H1 (cell line): ENCODE results near the gene RCE1. TPM values are rescaled to one million over a fixed set of nuclear protein-coding genes. Genes with fewer than 3 reads are reported as not detected.

ENCODE experiments used
- CTCF ChIA-PET: fragments of 300-600 bp; sonication (Branson Sonifier 250); formaldehyde crosslinking; loops from one replicate; lab custom pipeline; 2021; ENCODE audit not compliant: partially characterized antibody; lab: Charles Lee
- POLR2A ChIA-PET: fragments of 300-600 bp; sonication (Branson Sonifier 250); formaldehyde crosslinking; loops from one replicate; lab custom pipeline; 2021; ENCODE audit warnings: inconsistent platforms; ENCODE audit not compliant: partially characterized antibody; lab: Charles Lee
- DNase-seq, 2 experiments: peaks; one replicate each; pipeline versions ENCODE4 v3.0.0 to v3.0.0-alpha.2; 2010 to 2022; ENCODE audit warnings: low spot score in 2 of 2, low read depth in 1 of 2, mixed read lengths in 1 of 2
- FAIRE-seq: peaks from 2 replicates; lab custom pipeline; 2011; peaks lifted over from hg19 to GRCh38; lab: Jason Lieb, UNC
- H2AFZ ChIP-seq: 2 replicates; pipeline ENCODE4 v1.8.1; 2012; ENCODE audit warnings: low read length, inconsistent platforms
- H2AK5ac ChIP-seq: 2 replicates; pipeline ENCODE4 v1.6.1; 2013; ENCODE audit warnings: low read depth, low read length
- H2BK120ac ChIP-seq: replicated peaks from 2 replicates; pipeline ENCODE3; 2013; ENCODE audit warnings: low read depth, low read length, inconsistent platforms
- H2BK12ac ChIP-seq: 2 replicates; pipeline ENCODE4 v1.6.1; 2013; ENCODE audit warnings: low read depth, low read length
- H2BK15ac ChIP-seq: 2 replicates; pipeline ENCODE4 v1.6.1; 2013; ENCODE audit warnings: low read length
- H2BK20ac ChIP-seq: 2 replicates; pipeline ENCODE4 v1.6.1; 2013; ENCODE audit warnings: low read length
- H2BK5ac ChIP-seq: 2 replicates; pipeline ENCODE4 v1.6.1; 2013; ENCODE audit warnings: low read depth, low read length
- H3K14ac ChIP-seq: 2 replicates; pipeline ENCODE4 v1.6.1; 2013; ENCODE audit warnings: inconsistent platforms; ENCODE audit not compliant: insufficient read length
- H3K18ac ChIP-seq: 2 replicates; pipeline ENCODE4 v1.6.1; 2013; ENCODE audit warnings: low read length; ENCODE audit errors: extremely low read depth
- H3K23ac ChIP-seq: 2 replicates; pipeline ENCODE4 v1.6.1; 2013; ENCODE audit warnings: inconsistent platforms; ENCODE audit not compliant: insufficient read length
- H3K23me2 ChIP-seq: 2 replicates; pipeline ENCODE4 v1.6.1; 2013; ENCODE audit warnings: low read depth, low read length
- H3K27ac ChIP-seq: 2 replicates; pipeline ENCODE4 v1.6.1; 2011; ENCODE audit warnings: low read depth, low read length, inconsistent platforms
- H3K27me3 ChIP-seq, 4 experiments: replicated peaks in 1 of 4; 1 replicate in 1 of 4; 2 replicates in 3 of 4; pipeline versions ENCODE4 v1.6.1 to v1.8.1; 2011 to 2013; ENCODE audit warnings: low read length in 3 of 4, mild to moderate bottlenecking in 3 of 4, inconsistent platforms in 2 of 4, mixed read lengths in 2 of 4, moderate library complexity in 1 of 4; ENCODE audit not compliant: control insufficient read depth in 3 of 4, insufficient read depth in 3 of 4; ENCODE audit errors: extremely low read depth in 1 of 4
- H3K36me3 ChIP-seq, 4 experiments: 2 replicates each; pipeline versions ENCODE4 v1.6.1 to v1.8.1; 2011 to 2013; ENCODE audit warnings: mild to moderate bottlenecking in 4 of 4, low read length in 3 of 4, moderate library complexity in 2 of 4, control low read depth in 1 of 4, inconsistent platforms in 1 of 4; ENCODE audit not compliant: insufficient read depth in 4 of 4, control insufficient read depth in 2 of 4
- H3K4ac ChIP-seq: replicated peaks from 2 replicates; pipeline ENCODE3; 2013; ENCODE audit warnings: low read length, low read depth, mixed read lengths, inconsistent platforms; ENCODE audit not compliant: insufficient read length
- H3K4me1 ChIP-seq, 4 experiments: replicated peaks in 1 of 4; 1 replicate in 1 of 4; 2 replicates in 3 of 4; pipeline versions ENCODE4 v1.6.1 to v1.8.1; 2011 to 2013; ENCODE audit warnings: low read length in 3 of 4, inconsistent platforms in 2 of 4, mixed read lengths in 1 of 4; ENCODE audit not compliant: insufficient read depth in 4 of 4, control insufficient read depth in 3 of 4
- H3K4me2 ChIP-seq, 2 experiments: 2 replicates each; pipeline versions ENCODE4 v1.6.1 to v1.8.1; 2011 to 2013; ENCODE audit warnings: low read depth in 2 of 2, low read length in 2 of 2, control low read depth in 1 of 2, inconsistent platforms in 1 of 2, mild to moderate bottlenecking in 1 of 2; ENCODE audit not compliant: insufficient read depth in 1 of 2
- H3K4me3 ChIP-seq, 4 experiments: fragments of 200-600, 300-600 bp in 1 of 4; sonication (generic), shearing (Covaris generic), sonication (Bioruptor Twin) in 1 of 4; 2 replicates each; pipeline versions ENCODE4 v1.5.1 to v1.8.1; 2011 to 2016; ENCODE audit warnings: low read length in 4 of 4, low read depth in 3 of 4, control low read depth in 2 of 4, inconsistent platforms in 2 of 4, mild to moderate bottlenecking in 2 of 4, mixed read lengths in 1 of 4, moderate library complexity in 1 of 4; ENCODE audit not compliant: insufficient read depth in 2 of 4; ENCODE audit errors: extremely low read depth in 1 of 4
- H3K56ac ChIP-seq: replicated peaks from 2 replicates; pipeline ENCODE3; 2013; ENCODE audit warnings: low read depth, mild to moderate bottlenecking, mixed read lengths, low read length, inconsistent platforms; ENCODE audit not compliant: insufficient read length
- H3K79me1 ChIP-seq: 2 replicates; pipeline ENCODE4 v1.6.1; 2013; ENCODE audit warnings: low read depth, low read length, control low read depth
- H3K79me2 ChIP-seq, 2 experiments: 2 replicates each; pipeline versions ENCODE4 v1.6.1 to v1.8.1; 2012 to 2013; ENCODE audit warnings: low read length in 2 of 2, mild to moderate bottlenecking in 2 of 2, inconsistent platforms in 1 of 2; ENCODE audit not compliant: insufficient read depth in 2 of 2, control insufficient read depth in 1 of 2
- H3K9ac ChIP-seq, 4 experiments: replicated peaks in 1 of 4; 1 replicate in 1 of 4; 2 replicates in 3 of 4; pipeline versions ENCODE4 v1.6.1 to v1.8.1; 2011 to 2013; ENCODE audit warnings: low read depth in 3 of 4, low read length in 3 of 4, control low read depth in 2 of 4, mild to moderate bottlenecking in 2 of 4, moderate library complexity in 2 of 4, inconsistent platforms in 1 of 4; ENCODE audit errors: extremely low read depth in 1 of 4
- H3K9me3 ChIP-seq, 2 experiments: 2 replicates each; pipeline versions ENCODE4 v1.6.1 to v1.8.1; 2012 to 2013; ENCODE audit warnings: mild to moderate bottlenecking in 2 of 2, moderate library complexity in 2 of 2, control low read depth in 1 of 2, inconsistent platforms in 1 of 2, low read depth in 1 of 2, low read length in 1 of 2, mixed read lengths in 1 of 2; ENCODE audit not compliant: insufficient read depth in 2 of 2
- H4K20me1 ChIP-seq, 2 experiments: replicated peaks in 1 of 2; 2 replicates each; pipeline versions ENCODE3 to v1.8.1; 2011 to 2013; ENCODE audit warnings: inconsistent platforms in 2 of 2, low read length in 2 of 2, mild to moderate bottlenecking in 1 of 2; ENCODE audit not compliant: insufficient read depth in 2 of 2, control insufficient read depth in 1 of 2
- H4K5ac ChIP-seq: 2 replicates; pipeline ENCODE4 v1.6.1; 2013; ENCODE audit warnings: low read length, low read depth, mixed read lengths, inconsistent platforms; ENCODE audit not compliant: insufficient read length
- H4K8ac ChIP-seq: 2 replicates; pipeline ENCODE4 v1.8.0; 2013; ENCODE audit warnings: mild to moderate bottlenecking, moderate library complexity, low read length, inconsistent platforms; ENCODE audit not compliant: insufficient read depth; ENCODE audit errors: extremely low read depth
- H4K91ac ChIP-seq: replicated peaks from 2 replicates; pipeline ENCODE3; 2013; ENCODE audit warnings: low read length, mixed read lengths, inconsistent platforms; ENCODE audit not compliant: insufficient read length
- ASH2L ChIP-seq: fragments of 200-600, 300-600 bp; sonication (generic); IDR thresholded peaks from one replicate; pipeline ENCODE4 v1.7.1; 2017; ENCODE audit warnings: low read length
- BRCA1 ChIP-seq: IDR thresholded peaks from 2 replicates; pipeline ENCODE4 v1.6.1; 2012; ENCODE audit warnings: low read depth, low read length, improper control_type of control experiment
- CTBP2 ChIP-seq: IDR thresholded peaks from 2 replicates; pipeline ENCODE4 v1.7.0; 2011; ENCODE audit warnings: borderline replicate concordance, mild to moderate bottlenecking, moderate library complexity, mixed read lengths, low read length; ENCODE audit not compliant: insufficient read depth, insufficient read length
- FOSL1 ChIP-seq: IDR thresholded peaks from 2 replicates; pipeline ENCODE4 v1.6.1; 2011; ENCODE audit warnings: mild to moderate bottlenecking, low read depth, low read length, moderate library complexity; ENCODE audit not compliant: insufficient read depth
- KDM4A ChIP-seq: IDR thresholded peaks from one replicate; pipeline ENCODE4 v1.7.1; 2012; ENCODE audit warnings: low read depth, mild to moderate bottlenecking, moderate library complexity, low read length, inconsistent platforms; ENCODE audit not compliant: severe bottlenecking
- MAFK ChIP-seq: IDR thresholded peaks from 2 replicates; pipeline ENCODE4 v1.6.1; 2012; ENCODE audit warnings: low read depth, mild to moderate bottlenecking, improper control_type of control experiment, low read length
- NANOG ChIP-seq: IDR thresholded peaks from 2 replicates; pipeline ENCODE4 v1.6.1; 2011; ENCODE audit warnings: low read length, low read depth, mild to moderate bottlenecking, inconsistent platforms; ENCODE audit not compliant: insufficient read depth, poor library complexity, severe bottlenecking
- RFX5 ChIP-seq: IDR thresholded peaks from 2 replicates; pipeline ENCODE4 v1.6.1; 2011; ENCODE audit warnings: low read depth, low read length, improper control_type of control experiment, borderline replicate concordance
- SAP30 ChIP-seq: fragments of 300-600 bp; sonication (generic); IDR thresholded peaks from 2 replicates; pipeline ENCODE4 v1.7.1; 2012; ENCODE audit warnings: low read length, moderate library complexity, mild to moderate bottlenecking, inconsistent platforms; ENCODE audit not compliant: insufficient read depth, insufficient replicate concordance
- SP2 ChIP-seq: IDR thresholded peaks from 2 replicates; pipeline ENCODE4 v1.6.1; 2012; ENCODE audit warnings: mild to moderate bottlenecking, low read length, inconsistent platforms
- TAF7 ChIP-seq: optimal IDR thresholded peaks from 2 replicates; pipeline ENCODE3; 2011; ENCODE audit warnings: low read depth, mild to moderate bottlenecking, inconsistent platforms, low read length, moderate library complexity, borderline replicate concordance
- ZNF274 ChIP-seq: IDR thresholded peaks from 2 replicates; pipeline ENCODE4 v1.7.0; 2012; ENCODE audit warnings: low read length, borderline replicate concordance; ENCODE audit errors: extremely low read depth
- WGBS, 2 experiments: shearing (Covaris generic) in 1 of 2; methylation state at CpG; one replicate each; pipeline versions ENCODE4 v1.1.6 to v1.1.7; 2013 to 2015; ENCODE audit warnings: low lambda C conversion rate in 2 of 2, mixed read lengths in 2 of 2, inconsistent platforms in 1 of 2, low coverage in 1 of 2, missing lambda C conversion rate in 1 of 2; ENCODE audit not compliant: insufficient replicate concordance in 2 of 2, insufficient coverage in 1 of 2, insufficient read length in 1 of 2; ENCODE audit errors: extremely low coverage in 1 of 2, missing lambda C conversion rate in 1 of 2; 5-methylcytosine and 5-hydroxymethylcytosine counted together
- polyA plus RNA-seq, 7 experiments: library from polyadenylated mRNA; depleted of rRNA in 3 of 7; stranded (reverse) in 5 of 7; unstranded in 2 of 7; fragments of >200 nt in 5 of 7; fragments of 200-250 nt in 2 of 7; gene quantifications; 1 replicate in 5 of 7; 2 replicates in 1 of 7; 4 replicates in 1 of 7; pipeline versions ENCODE4 v1.2.1 to v1.2.3, GENCODE V29; 2011 to 2013; ENCODE audit warnings: missing spikeins in 2 of 7, mixed read lengths in 2 of 7
- total RNA-seq: library from RNA; stranded (reverse); fragmentation: NEBNext Ultra II Directional; extraction: Animal tissue kit (Norgen Biotek cat#: 25700); gene quantifications from 2 replicates; pipeline ENCODE4 v1.2.1, GENCODE V29; 2021

RCE1 gene
- total and polyA plus RNA-seq, 2 of the 8 experiments (the other 6 are each of a cell fraction or from before 2014, with no cell fraction given): 35.8 to 84.8 TPM

DNA sequence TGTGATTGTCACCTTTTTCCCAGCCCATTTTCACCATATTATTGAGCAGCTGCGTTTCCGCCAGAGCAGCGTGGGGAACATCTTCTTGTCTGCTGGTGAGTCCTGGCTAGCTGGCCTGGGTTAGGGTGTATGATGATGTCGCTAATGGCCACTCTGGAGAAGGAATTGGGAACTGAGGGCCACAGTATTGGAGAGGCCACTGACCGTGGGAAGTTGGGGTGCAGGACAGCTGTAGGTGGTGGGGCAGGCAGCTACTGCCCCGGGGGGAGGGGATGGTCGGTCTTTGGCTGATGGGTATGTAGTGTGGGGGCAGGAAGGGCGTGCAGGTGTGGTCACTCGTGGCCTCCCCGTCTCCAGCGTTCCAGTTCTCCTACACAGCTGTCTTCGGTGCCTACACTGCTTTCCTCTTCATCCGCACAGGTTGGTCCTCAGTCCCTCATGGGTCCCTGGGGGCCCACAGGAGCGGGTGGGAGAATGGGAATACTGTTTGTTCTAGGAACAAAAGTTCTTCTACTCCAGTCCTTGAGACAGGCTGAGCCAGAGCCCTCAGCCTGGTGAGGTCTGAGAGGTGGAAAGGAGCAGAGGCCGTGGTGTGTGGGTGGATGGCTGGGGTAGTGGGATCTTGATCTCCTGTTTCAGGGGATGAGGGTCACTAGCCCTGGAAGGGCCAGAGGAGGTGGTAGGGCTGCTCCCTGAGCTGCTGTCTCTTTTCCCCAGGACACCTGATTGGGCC is 2.1 kb downstream of the RCE1 start:
- DNase-seq (no peak), FAIRE-seq (no peak)
- Histone ChIP-seq H3K9ac (no peak overlapping the region), H3K4ac (no peak overlapping the region), H4K20me1 (peaks cover 4 to 12% of the 10 kb centered on the region in 2 experiments), H3K4me3 (no peak overlapping the region), H3K4me2 (no peak overlapping the region; a peak in 1 of 4 replicates), H3K79me1 (peaks cover 18% of the 10 kb centered on the region), H2BK5ac (no peak overlapping the region), H4K91ac (no peak overlapping the region), H3K56ac (no peak overlapping the region), H4K5ac (no peak overlapping the region), H4K8ac (peak overlapping the region; percentile 53; the same call in 1 of the 2 replicates), H2BK120ac (no peak overlapping the region), H3K23ac (no peak overlapping the region), H2BK15ac (no peak overlapping the region), H3K23me2 (peaks cover 9% of the 10 kb centered on the region), H2BK12ac (no peak overlapping the region), H2AK5ac (no peak overlapping the region), H3K18ac (no peak overlapping the region), H3K27ac (no peak overlapping the region), H3K4me1 (peaks cover 0 to 11% (median 3%) of the 10 kb centered on the region in 4 experiments; a peak in 4 of 7 replicates), H3K36me3 (peaks cover 6 to 26% (median 16%) of the 10 kb centered on the region in 4 experiments), H3K14ac (no peak overlapping the region), H2AFZ (no peak overlapping the region), H3K79me2 (peaks cover 0 to 26% of the 10 kb centered on the region in 2 experiments; a peak in 3 of 4 replicates), H2BK20ac (no peak overlapping the region), H3K27me3 (no peaks in the 10 kb centered on the region), H3K9me3 (no peaks in the 10 kb centered on the region)
- ChIA-PET POLR2A (interaction anchor here (0.9 to 4.2 kb wide), 9 partner anchors 9 to 229 kb away, joined by 3 to 53 read pairs (median 5); partner anchors contain the start of genes C11orf86 and RBM14), CTCF (interaction anchor here (0.5 to 7.1 kb wide), 14 partner anchors 8 to 168 kb away, joined by 3 to 57 read pairs (median 4); partner anchors contain the start of genes C11orf86 and RBM4B)
- 84% methylated on average over 14 of the region's 15 CpGs; no CpG with 5 or more reads in 1 of the 2 experiments for WGBS, 2 experiments
- no peak for TF ChIP-seq MAFK
- TF ChIP-seq SAP30: no peak
- no peak for TF ChIP-seq ZNF274
- no peak for TF ChIP-seq FOSL1
- no peak for TF ChIP-seq TAF7
- no peak for TF ChIP-seq RFX5
- no peak for TF ChIP-seq SP2
- TF ChIP-seq ASH2L: no peak
- no peak for TF ChIP-seq BRCA1
- TF ChIP-seq CTBP2: no peak
- TF ChIP-seq KDM4A: no peak
- TF ChIP-seq NANOG: no peak
